Parathyroid adenoma (tissue), 2 donors: ENCODE measurements around the gene HBG2.
"Not testable (repeated sequence)": the region's sequence is repeated elsewhere in the genome, so short reads cannot be mapped to it uniquely, and the experiment has no call there.

ENCODE experiments used
- H2AFZ ChIP-seq: fragments of 300-600 bp; sonication (generic); one replicate; pipeline ENCODE4 v1.7.0; 2017; ENCODE audit warnings: antibody characterized with exemption, mild to moderate bottlenecking
- H3K27ac ChIP-seq: fragments of 300-600 bp; sonication (generic); one replicate; pipeline ENCODE4 v1.7.0; 2017
- H3K27me3 ChIP-seq: fragments of 300-600 bp; sonication (generic); one replicate; pipeline ENCODE4 v1.7.0; 2017; ENCODE audit warnings: low read length; ENCODE audit not compliant: control insufficient read depth, insufficient read depth
- H3K36me3 ChIP-seq: fragments of 300-600 bp; sonication (generic); one replicate; pipeline ENCODE4 v1.7.0; 2017; ENCODE audit warnings: low read length; ENCODE audit not compliant: control insufficient read depth, insufficient read depth
- H3K4me1 ChIP-seq: fragments of 300-600 bp; sonication (generic); one replicate; pipeline ENCODE4 v1.7.0; 2017; ENCODE audit warnings: control low read depth
- H3K4me2 ChIP-seq: fragments of 300-600 bp; sonication (generic); one replicate; pipeline ENCODE4 v1.7.0; 2017; ENCODE audit warnings: low read length
- H3K4me3 ChIP-seq: fragments of 300-600 bp; sonication (generic); one replicate; pipeline ENCODE4 v1.7.0; 2017; ENCODE audit warnings: low read depth, low read length
- H3K79me2 ChIP-seq: fragments of 300-600 bp; sonication (generic); one replicate; pipeline ENCODE4 v1.7.0; 2017; ENCODE audit warnings: control low read depth
- H3K9ac ChIP-seq: fragments of 300-600 bp; sonication (generic); one replicate; pipeline ENCODE4 v1.7.0; 2017; ENCODE audit warnings: mild to moderate bottlenecking
- H3K9me3 ChIP-seq: fragments of 300-600 bp; sonication (generic); one replicate; pipeline ENCODE4 v1.7.0; 2017; ENCODE audit warnings: low read length; ENCODE audit not compliant: control insufficient read depth
- TF ChIP-seq, protein P1 (sequence below): fragments of 300-600 bp; sonication (generic); IDR thresholded peaks from one replicate; pipeline ENCODE4 v1.7.0; 2017; ENCODE audit warnings: antibody characterized with exemption, mild to moderate bottlenecking
- donor health status: primary hyperparathyroidism.

Gene HBG2

DNA sequence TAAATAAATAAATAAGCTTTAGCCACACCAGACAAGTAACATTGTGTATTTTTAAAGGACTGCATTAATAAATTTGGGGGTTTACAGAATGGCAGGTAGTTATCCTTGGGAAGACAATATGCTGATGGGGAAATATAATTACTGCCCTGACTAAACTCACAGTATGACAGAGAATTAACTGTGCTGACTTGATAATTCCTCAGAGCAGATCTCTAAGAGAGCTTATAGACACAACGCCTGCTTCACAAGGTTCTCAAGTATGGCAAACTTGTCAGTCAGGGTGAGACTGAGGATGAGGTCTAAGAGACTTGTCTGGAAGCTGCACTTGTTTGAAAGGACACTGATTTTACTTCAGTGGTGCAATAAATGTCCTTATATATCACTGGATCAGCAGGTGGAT is 43.9 kb upstream of the HBG2 start:
- Histone ChIP-seq H2AFZ (no peak overlapping the region), H3K4me2 (no peak overlapping the region), H3K79me2 (no peaks in the 10 kb centered on the region), H3K27me3 (no peaks in the 10 kb centered on the region), H3K9me3 (no peaks in the 10 kb centered on the region), H3K4me1 (no peaks in the 10 kb centered on the region), H3K27ac (no peak overlapping the region), H3K36me3 (no peaks in the 10 kb centered on the region), H3K4me3 (no peak overlapping the region), H3K9ac (no peak overlapping the region)
- TF ChIP-seq, protein P1, sequence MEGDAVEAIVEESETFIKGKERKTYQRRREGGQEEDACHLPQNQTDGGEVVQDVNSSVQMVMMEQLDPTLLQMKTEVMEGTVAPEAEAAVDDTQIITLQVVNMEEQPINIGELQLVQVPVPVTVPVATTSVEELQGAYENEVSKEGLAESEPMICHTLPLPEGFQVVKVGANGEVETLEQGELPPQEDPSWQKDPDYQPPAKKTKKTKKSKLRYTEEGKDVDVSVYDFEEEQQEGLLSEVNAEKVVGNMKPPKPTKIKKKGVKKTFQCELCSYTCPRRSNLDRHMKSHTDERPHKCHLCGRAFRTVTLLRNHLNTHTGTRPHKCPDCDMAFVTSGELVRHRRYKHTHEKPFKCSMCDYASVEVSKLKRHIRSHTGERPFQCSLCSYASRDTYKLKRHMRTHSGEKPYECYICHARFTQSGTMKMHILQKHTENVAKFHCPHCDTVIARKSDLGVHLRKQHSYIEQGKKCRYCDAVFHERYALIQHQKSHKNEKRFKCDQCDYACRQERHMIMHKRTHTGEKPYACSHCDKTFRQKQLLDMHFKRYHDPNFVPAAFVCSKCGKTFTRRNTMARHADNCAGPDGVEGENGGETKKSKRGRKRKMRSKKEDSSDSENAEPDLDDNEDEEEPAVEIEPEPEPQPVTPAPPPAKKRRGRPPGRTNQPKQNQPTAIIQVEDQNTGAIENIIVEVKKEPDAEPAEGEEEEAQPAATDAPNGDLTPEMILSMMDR: no peak

DNA sequence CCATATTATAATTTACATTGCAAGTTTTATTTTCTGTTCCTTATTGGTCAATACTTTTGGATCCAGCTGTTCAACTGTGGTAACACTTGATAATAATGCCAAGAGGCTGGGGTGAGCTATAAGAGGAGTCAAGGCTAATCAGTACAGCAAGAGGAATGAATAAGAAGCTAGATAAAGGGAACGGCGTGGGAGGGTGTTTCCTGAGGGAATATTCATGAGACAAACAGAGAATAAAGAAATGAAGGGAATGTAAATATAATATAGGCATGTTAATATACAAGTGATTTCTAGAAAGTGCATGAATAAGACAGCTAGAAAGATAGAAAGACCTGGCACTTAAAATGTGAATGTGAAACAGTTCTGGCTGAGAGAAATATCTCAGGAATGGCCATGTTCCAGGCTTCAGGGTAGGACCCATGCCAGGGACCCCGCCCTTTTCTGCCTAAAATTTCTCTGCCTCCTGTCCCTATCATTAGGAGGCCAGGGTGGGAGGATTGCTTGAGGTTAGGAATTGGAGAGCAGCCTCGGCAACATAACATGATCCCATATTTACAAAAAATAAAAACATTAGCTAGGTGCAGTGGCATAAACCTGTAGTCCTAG is 43.2 kb upstream of the HBG2 start:
- Histone ChIP-seq H3K27me3 (no peaks in the 10 kb centered on the region), H3K4me2 (no peak overlapping the region), H2AFZ (no peak overlapping the region), H3K4me3 (no peak overlapping the region), H3K79me2 (no peaks in the 10 kb centered on the region), H3K9me3 (no peaks in the 10 kb centered on the region), H3K4me1 (no peaks in the 10 kb centered on the region), H3K27ac (no peak overlapping the region), H3K9ac (no peak overlapping the region), H3K36me3 (no peaks in the 10 kb centered on the region)
- TF ChIP-seq, protein P1: no peak

DNA sequence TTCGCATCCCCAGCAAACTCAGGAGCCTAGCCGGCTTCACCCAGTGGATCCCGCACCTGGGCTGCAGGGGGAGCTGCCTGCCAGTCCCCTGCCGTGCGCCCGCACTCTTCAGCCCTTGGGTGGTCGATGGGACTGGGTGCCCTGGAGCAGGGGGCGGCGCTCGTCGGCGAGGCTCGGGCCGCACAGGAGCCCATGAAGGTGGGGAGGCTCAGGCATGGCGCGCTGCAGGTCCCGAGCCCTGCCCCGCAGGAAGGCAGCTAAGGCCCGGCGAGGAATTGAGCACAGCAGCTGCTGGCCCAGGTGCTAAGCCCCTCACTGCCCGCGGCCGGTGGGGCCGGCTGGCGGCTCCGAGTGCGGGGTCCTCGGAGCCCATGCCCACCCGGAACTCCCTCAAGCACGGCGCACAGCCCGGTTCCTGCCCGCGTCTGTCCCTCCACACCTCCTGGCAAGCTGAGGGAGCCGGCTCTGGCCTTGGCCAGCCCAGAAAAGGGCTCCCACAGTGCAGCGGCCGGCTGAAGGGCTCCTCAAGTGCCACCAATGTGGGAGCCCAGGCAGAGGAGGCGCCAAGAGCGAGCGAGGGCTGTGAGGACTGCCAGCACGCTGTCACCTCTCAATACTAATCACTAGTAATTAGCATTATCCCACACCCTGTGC is 39.9 kb upstream of the HBG2 start:
- not testable (repeated sequence) for H3K9me3 ChIP-seq, H3K79me2 ChIP-seq, H3K4me2 ChIP-seq, H3K4me3 ChIP-seq, H2AFZ ChIP-seq, H3K27me3 ChIP-seq, H3K4me1 ChIP-seq, H3K36me3 ChIP-seq, H3K27ac ChIP-seq, H3K9ac ChIP-seq

DNA sequence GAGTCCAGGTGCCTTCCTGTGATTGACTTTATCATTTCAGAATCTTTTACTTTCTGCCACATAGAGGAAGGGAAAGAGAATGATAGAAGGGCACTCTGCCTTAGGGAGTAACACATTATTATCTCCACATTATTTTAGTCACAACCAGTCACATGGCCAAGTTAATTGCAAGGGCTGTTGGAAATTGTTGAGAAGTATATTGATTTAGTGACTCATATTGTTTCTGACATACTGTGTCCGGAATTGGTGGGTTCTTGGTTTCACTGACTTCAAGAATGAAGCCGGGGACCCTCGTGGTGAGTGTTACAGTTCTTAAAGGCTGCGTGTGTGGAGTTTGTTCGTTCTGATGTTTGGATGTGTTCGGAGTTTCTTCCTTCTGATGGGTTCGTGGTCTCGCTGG is 38.4 kb upstream of the HBG2 start:
- H3K27me3 ChIP-seq: no peaks in the 10 kb centered on the region
- no peak overlapping the region for H3K9ac ChIP-seq
- H3K4me2 ChIP-seq: no peak overlapping the region
- H3K27ac ChIP-seq: no peak overlapping the region
- TF ChIP-seq, protein P1: no peak
- no peaks in the 10 kb centered on the region for H3K36me3 ChIP-seq
- H3K79me2 ChIP-seq: no peaks in the 10 kb centered on the region
- no peak overlapping the region for H3K4me3 ChIP-seq
- H2AFZ ChIP-seq: no peak overlapping the region
- H3K9me3 ChIP-seq: no peaks in the 10 kb centered on the region
- H3K4me1 ChIP-seq: no peaks in the 10 kb centered on the region

DNA sequence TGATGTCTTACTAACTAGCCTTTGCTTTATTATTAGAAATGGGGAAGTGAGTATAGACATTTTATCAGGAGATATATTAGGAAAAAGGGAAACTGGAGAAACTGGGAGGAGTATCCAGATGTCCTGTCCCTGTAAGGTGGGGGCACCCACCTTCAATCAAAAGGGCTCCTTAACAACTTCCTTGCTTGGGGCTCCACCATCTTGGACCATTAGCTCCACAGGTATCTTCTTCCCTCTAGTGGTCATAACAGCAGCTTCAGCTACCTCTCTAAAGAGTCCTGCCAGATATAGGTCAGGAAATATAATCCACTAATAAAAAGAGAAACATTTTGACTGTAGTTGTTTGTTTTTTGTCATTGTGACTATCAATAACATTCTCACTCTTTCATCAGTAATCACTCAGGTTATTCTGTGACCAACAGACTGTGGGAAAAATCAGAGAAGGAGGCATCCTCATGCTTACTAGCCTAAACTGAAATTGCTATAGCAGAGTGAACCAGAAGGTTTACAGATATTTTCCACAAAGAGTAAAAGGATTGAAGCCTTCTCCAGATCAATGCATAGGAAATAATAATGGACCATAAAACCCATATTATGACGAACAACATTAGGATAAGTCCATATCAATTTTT is 36.7 kb upstream of the HBG2 start:
- Histone ChIP-seq H3K9ac (no peak overlapping the region), H3K36me3 (no peaks in the 10 kb centered on the region), H3K27ac (no peak overlapping the region), H3K79me2 (no peaks in the 10 kb centered on the region), H3K4me1 (no peaks in the 10 kb centered on the region), H2AFZ (no peak overlapping the region), H3K27me3 (no peaks in the 10 kb centered on the region), H3K4me3 (no peak overlapping the region), H3K4me2 (no peak overlapping the region), H3K9me3 (no peaks in the 10 kb centered on the region)
- TF ChIP-seq, protein P1: no peak
